ENCODE measurements around the gene LRFN5.
A peak's percentile ranks its signal among the peaks of the same experiment; 100 is the strongest.

The LRFN5 gene

DNA sequence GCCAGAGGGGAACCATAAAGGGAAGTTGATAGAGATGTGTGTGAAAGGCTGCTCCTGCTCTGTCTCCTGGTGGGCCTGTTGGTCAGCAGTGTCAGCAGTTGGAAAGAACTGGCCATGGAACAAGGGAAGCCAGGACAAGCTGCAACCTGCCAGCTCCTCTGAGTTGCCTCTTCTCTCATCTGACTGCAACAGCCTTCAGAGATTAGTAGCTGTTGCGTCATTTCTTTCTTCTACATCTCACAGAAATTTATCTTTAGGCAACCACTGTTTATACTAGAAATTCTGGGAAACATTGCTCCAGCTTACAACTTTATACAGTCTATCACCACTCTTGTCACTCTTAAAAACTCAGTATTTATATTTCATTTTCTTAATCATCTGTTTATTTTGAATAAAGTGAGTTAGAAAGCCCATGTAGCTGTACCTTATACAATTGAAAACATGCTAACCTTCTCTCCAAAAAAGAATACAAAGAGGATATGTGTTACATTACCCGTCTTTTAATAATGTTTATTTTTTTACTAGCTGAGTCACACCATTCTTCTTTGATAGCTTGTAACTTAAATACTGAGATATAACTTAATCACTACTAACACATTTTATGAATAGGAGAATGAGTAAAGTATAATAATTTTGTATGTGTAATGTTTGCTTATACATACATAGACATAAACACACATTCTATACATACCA is 224.2 kb downstream of the LRFN5 start:
- DNase-seq (ENCODE audit: low read depth) = peak; percentile 63
- TF ChIP-seq CTCF (conservative IDR thresholded peaks at IDR 0.05; ENCODE audit: control insufficient read depth, insufficient read depth, low read depth, low read length) = no peak

GRCh38 chr14:41839661-41840060 is 233.0 kb downstream of the LRFN5 start:
- no peak overlapping the region for H3K4me3 ChIP-seq (ENCODE audit: control insufficient read depth, low read depth, low read length)
- no peak for DNase-seq (ENCODE audit: low read depth)
- TF ChIP-seq CTCF (conservative IDR thresholded peaks at IDR 0.05; ENCODE audit: control insufficient read depth, insufficient read depth, low read depth, low read length) = no peak

More for the DNA sequence above, 224.2 kb downstream of the LRFN5 start:
- no peak overlapping the region for H3K4me3 ChIP-seq (ENCODE audit: control insufficient read depth, low read depth, low read length)

DNA sequence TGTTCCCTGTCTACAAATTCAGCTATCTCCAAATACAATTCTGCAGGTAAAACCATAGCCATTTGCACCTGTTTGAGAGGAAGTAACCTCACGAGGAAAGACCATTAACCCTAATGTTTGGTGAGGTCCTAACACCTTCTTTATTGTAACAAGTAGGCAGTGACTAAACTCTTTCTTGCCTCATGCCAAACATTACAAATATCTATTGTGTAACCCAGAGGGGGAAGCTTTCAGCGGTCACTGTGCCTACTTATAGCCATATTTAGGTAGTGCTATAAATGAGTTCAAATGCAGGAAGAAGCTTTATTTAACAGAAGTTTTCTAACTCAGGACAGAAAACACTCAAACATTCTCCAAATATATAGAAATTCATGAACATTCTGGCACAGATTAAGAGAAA is 252.7 kb downstream of the LRFN5 start:
- no peak overlapping the region for H3K4me3 ChIP-seq (ENCODE audit: control insufficient read depth, low read depth, low read length)
- DNase-seq (ENCODE audit: low read depth) = peak; percentile 55
- TF ChIP-seq CTCF (conservative IDR thresholded peaks at IDR 0.05; ENCODE audit: control insufficient read depth, insufficient read depth, low read depth, low read length) = no peak

DNA sequence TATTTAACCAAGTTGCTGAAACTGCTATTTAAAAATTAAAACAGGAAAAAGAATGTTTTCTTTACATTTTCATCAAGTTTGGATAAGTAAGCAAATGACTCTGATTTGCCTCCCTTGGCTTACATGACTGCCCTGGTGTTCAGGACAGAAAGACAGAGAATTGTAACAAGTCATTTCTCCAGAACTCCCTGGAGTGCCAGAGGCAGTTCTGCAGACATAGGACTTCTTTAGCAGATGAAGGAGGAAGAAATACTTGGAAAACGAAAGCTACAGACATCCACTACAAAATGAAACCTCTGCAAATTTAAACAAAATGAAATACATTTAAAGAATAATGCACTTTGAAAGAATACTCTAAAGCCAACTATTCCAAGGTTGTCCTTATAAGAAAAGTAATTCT is 253.9 kb downstream of the LRFN5 start:
- TF ChIP-seq CTCF (conservative IDR thresholded peaks at IDR 0.05; ENCODE audit: control insufficient read depth, insufficient read depth, low read depth, low read length) = no peak
- no peak for DNase-seq (ENCODE audit: low read depth)
- H3K4me3 ChIP-seq (ENCODE audit: control insufficient read depth, low read depth, low read length) = no peak overlapping the region

DNA sequence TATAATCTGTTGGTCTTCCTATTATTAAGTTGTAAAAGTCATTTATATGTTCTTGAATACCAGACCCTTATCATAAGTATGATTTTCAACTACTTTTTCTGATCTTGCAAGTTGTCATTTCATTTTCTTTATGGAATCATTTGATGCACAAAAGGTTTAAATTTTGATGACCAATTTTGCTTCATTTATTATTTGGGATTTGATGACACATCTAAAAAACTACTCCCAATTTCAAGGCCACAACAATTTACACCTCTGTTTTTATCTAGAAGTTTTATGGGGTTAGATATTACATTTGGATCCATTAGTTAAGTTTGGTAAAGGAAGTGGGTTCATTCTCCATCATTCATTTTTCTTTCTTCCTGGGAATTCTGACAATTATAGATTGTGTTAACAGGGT is 259.2 kb downstream of the LRFN5 start:
- no peak for TF ChIP-seq CTCF (conservative IDR thresholded peaks at IDR 0.05; ENCODE audit: control insufficient read depth, insufficient read depth, low read depth, low read length)
- no peak for DNase-seq (ENCODE audit: low read depth)

GRCh38 chr14:41868396-41868795 is 261.7 kb downstream of the LRFN5 start:
- DNase-seq (ENCODE audit: low read depth) = no peak
- TF ChIP-seq CTCF (conservative IDR thresholded peaks at IDR 0.05; ENCODE audit: control insufficient read depth, insufficient read depth, low read depth, low read length) = no peak
- no peak overlapping the region for H3K4me3 ChIP-seq (ENCODE audit: control insufficient read depth, low read depth, low read length)

More for the DNA sequence above, 259.2 kb downstream of the LRFN5 start:
- H3K4me3 ChIP-seq (ENCODE audit: control insufficient read depth, low read depth, low read length) = no peak overlapping the region

All from fibroblast of mammary gland (primary cell).